Transverse colon (tissue), 4 donors: ENCODE data around the gene CHRNA9. TPM values are rescaled to one million over a fixed set of nuclear protein-coding genes. Genes with fewer than 3 reads are reported as not detected.

ENCODE experiments used
- DNase-seq: peaks from one replicate; pipeline ENCODE4 v3.0.0-alpha.2; 2019
- H3K27ac ChIP-seq, 4 donors: fragments of 200-600 bp; sonication (generic); 2 replicates each; pipeline ENCODE4 v1.5.1; 2016 to 2018; ENCODE audit warnings: inconsistent platforms in 4 of 4
- H3K27me3 ChIP-seq: fragments of 200-600 bp; sonication (generic); 2 replicates; pipeline ENCODE4 v1.5.1; 2017; ENCODE audit warnings: inconsistent platforms
- H3K36me3 ChIP-seq, 4 donors: fragments of 200-600 bp; sonication (generic); 2 replicates each; pipeline ENCODE4 v1.5.1; 2017 to 2019; ENCODE audit warnings: inconsistent platforms in 4 of 4
- H3K4me1 ChIP-seq, 4 donors: fragments of 200-600 bp; sonication (generic); 2 replicates each; pipeline ENCODE4 v1.5.1; 2017 to 2020; ENCODE audit warnings: inconsistent platforms in 4 of 4
- H3K4me3 ChIP-seq, 4 donors: fragments of 200-600 bp; sonication (generic); 1 replicate in 1 of 4; 2 replicates in 3 of 4; pipeline versions ENCODE4 v1.5.1 to v1.6.1; 2017 to 2019; ENCODE audit warnings: inconsistent platforms in 4 of 4
- H3K9me3 ChIP-seq, 2 donors: fragments of 200-600 bp; sonication (generic); 2 replicates each; pipeline ENCODE4 v1.5.1; 2017 to 2019; ENCODE audit warnings: inconsistent platforms in 2 of 2
- EP300 ChIP-seq: sonication (generic); formaldehyde crosslinking; IDR thresholded peaks from one replicate; pipeline ENCODE4 v1.6.1; 2017; ENCODE audit warnings: antibody characterized with exemption, low read depth
- POLR2A ChIP-seq: fragments of 450-650 bp; IDR thresholded peaks from one replicate; pipeline ENCODE4 v1.6.1; 2016; ENCODE audit warnings: antibody characterized with exemption, mild to moderate bottlenecking, moderate library complexity
- POLR2AphosphoS5 ChIP-seq, 3 donors: sonication (generic); formaldehyde crosslinking; IDR thresholded peaks; one replicate each; pipeline ENCODE4 v1.6.1; 2016; ENCODE audit warnings: antibody characterized with exemption in 3 of 3
- WGBS, 2 donors: methylation state at CpG; one replicate each; pipeline ENCODE4 v1.1.5; 2018; ENCODE audit warnings: low coverage in 1 of 2; 5-methylcytosine and 5-hydroxymethylcytosine counted together
- in situ Hi-C, 4 donors: fragments of 200-750 bp; cut with MboI; loops; one replicate each; pipeline versions ENCODE4 v1.15.0 to v1.15.1; 2017; ENCODE audit warnings: low sequenced_read_pairs in 3 of 4, low pct_ligation_motif_present in 1 of 4, low pct_unique_long_range_greater_than_20kb in 1 of 4
- intact Hi-C: fragments of 100-400 bp; cut with DNase I; formaldehyde crosslinking; loops from one replicate; pipeline ENCODE4 v1.15.1; 2023; ENCODE audit warnings: low total_unique reads
- total RNA-seq, 4 donors: library from RNA; depleted of rRNA; stranded (reverse); fragments of >200 nt; gene quantifications; one replicate each; pipeline ENCODE4 v1.1.0, GENCODE V29; 2016
- TF ChIP-seq, protein P1 (sequence below), 5 experiments: fragments of 200-600 bp in 3 of 5; fragments of 450-650 bp in 2 of 5; sonication (generic) in 3 of 5; IDR thresholded peaks; 1 replicate in 2 of 5; 2 replicates in 3 of 5; pipeline ENCODE4 v1.5.1; 2016 to 2017; ENCODE audit warnings: antibody characterized with exemption in 5 of 5, inconsistent platforms in 3 of 5, mild to moderate bottlenecking in 2 of 5, moderate library complexity in 1 of 5

CHRNA9 gene
- total RNA-seq, 4 donors from 2014 or later: not detected

GRCh38 chr4:40331961-40332360 is 3.2 kb upstream of the CHRNA9 start:
- H3K4me1 ChIP-seq: no peaks in the 10 kb centered on the region
- no peaks in the 10 kb centered on the region for H3K9me3 ChIP-seq
- H3K27me3 ChIP-seq: no peaks in the 10 kb centered on the region
- WGBS, 2 donors: 88 to 100% methylated on average over 1 to 3 of the region's 3 CpGs
- DNase-seq: no peak
- no peaks in the 10 kb centered on the region for H3K36me3 ChIP-seq
- intact Hi-C loops (no loop called here), in situ Hi-C loops (no loop called here)
- TF ChIP-seq EP300 (no peak), POLR2AphosphoS5 (IDR thresholded peaks at IDR 0.05) (no peak), POLR2A (no peak)
- TF ChIP-seq, protein P1, sequence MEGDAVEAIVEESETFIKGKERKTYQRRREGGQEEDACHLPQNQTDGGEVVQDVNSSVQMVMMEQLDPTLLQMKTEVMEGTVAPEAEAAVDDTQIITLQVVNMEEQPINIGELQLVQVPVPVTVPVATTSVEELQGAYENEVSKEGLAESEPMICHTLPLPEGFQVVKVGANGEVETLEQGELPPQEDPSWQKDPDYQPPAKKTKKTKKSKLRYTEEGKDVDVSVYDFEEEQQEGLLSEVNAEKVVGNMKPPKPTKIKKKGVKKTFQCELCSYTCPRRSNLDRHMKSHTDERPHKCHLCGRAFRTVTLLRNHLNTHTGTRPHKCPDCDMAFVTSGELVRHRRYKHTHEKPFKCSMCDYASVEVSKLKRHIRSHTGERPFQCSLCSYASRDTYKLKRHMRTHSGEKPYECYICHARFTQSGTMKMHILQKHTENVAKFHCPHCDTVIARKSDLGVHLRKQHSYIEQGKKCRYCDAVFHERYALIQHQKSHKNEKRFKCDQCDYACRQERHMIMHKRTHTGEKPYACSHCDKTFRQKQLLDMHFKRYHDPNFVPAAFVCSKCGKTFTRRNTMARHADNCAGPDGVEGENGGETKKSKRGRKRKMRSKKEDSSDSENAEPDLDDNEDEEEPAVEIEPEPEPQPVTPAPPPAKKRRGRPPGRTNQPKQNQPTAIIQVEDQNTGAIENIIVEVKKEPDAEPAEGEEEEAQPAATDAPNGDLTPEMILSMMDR (IDR thresholded peaks at IDR 0.05): no peak
- H3K4me3 ChIP-seq: no peak overlapping the region
- H3K27ac ChIP-seq: no peak overlapping the region

DNA sequence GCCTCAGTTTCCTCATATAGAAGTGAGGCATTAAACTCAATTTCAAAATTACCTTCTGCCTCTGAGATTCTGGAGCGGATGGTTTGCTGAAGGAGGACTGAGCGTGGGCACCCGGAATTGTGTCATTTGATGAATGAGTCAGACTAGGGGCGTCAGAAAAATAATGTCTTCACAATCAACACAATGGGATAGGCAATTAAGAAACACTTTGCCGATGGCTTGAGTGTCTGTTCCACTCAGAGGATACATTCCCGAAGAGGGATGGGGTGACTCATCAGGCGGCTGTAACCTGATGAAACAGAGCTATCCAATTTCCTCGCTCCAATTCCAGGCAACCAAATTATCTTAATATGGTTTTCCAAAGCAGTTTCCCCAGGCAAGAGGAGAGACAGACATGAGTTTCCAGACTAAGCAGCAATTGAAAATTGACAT is 1.2 kb upstream of the CHRNA9 start:
- Histone ChIP-seq H3K36me3 (no peaks in the 10 kb centered on the region), H3K9me3 (no peaks in the 10 kb centered on the region), H3K27ac (no peak overlapping the region), H3K4me1 (no peaks in the 10 kb centered on the region), H3K27me3 (no peaks in the 10 kb centered on the region), H3K4me3 (no peak overlapping the region)
- intact Hi-C loops (no loop called here), in situ Hi-C loops (no loop called here)
- DNase-seq: no peak
- TF ChIP-seq POLR2A: no peak
- TF ChIP-seq, protein P1 (IDR thresholded peaks at IDR 0.05): no peak
- no peak for TF ChIP-seq EP300
- TF ChIP-seq POLR2AphosphoS5 (IDR thresholded peaks at IDR 0.05): no peak
- WGBS, 2 donors: 69 to 80% methylated on average over 7 to 8 of the region's 8 CpGs

DNA sequence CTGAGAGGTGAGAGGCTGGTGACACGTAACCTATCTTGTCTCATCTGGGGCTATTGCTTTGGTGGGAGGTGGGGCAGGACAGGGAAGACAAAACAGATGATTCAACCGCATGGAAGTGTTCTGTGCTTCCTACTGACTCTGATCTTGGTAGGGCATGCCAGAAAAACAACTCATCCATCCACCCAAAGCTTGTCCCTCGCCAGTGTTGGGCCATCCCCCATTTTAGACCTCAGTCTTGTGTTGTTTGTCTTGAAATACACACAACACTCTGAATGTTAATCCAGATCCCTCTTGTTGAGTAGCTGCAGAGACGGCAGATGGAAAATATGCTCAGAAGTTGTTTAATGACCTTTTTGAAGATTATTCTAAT is 377 bp downstream of the CHRNA9 start:
- intact Hi-C loops: no loop called here
- no peak overlapping the region for H3K27ac ChIP-seq
- H3K4me1 ChIP-seq: no peaks in the 10 kb centered on the region
- H3K36me3 ChIP-seq: no peaks in the 10 kb centered on the region
- TF ChIP-seq, protein P1 (IDR thresholded peaks at IDR 0.05): no peak
- TF ChIP-seq POLR2A: no peak
- TF ChIP-seq EP300: no peak
- no peak for TF ChIP-seq POLR2AphosphoS5 (IDR thresholded peaks at IDR 0.05)
- H3K27me3 ChIP-seq: no peaks in the 10 kb centered on the region
- in situ Hi-C loops: no loop called here
- no peak for DNase-seq
- H3K4me3 ChIP-seq: no peak overlapping the region
- no peaks in the 10 kb centered on the region for H3K9me3 ChIP-seq
- WGBS, 2 donors: 78% methylated on average over 4 of the region's 4 CpGs; no CpG with 5 or more reads in 1 of the 2 donors

DNA sequence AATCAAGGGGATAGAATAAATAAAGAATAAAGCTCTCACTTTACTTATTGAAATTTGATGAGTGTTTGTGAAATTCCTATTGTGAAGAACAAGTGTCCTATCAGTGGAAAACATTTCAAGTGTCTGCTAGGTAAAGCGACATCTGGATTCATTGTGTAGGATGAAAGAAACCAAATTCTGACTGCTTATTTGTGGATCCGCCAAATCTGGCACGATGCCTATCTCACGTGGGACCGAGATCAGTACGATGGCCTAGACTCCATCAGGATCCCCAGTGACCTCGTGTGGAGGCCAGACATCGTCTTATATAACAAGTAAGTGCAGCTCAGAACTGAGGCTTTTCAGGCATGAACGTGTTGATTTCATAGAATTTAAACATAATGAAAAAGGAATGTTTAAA is 1.9 kb downstream of the CHRNA9 start:
- TF ChIP-seq, protein P1 (IDR thresholded peaks at IDR 0.05): no peak
- TF ChIP-seq POLR2AphosphoS5 (IDR thresholded peaks at IDR 0.05) (no peak), POLR2A (no peak), EP300 (no peak)
- intact Hi-C loops (no loop called here), in situ Hi-C loops (no loop called here)
- Histone ChIP-seq H3K27ac (no peak overlapping the region), H3K9me3 (no peaks in the 10 kb centered on the region), H3K4me1 (no peaks in the 10 kb centered on the region), H3K4me3 (no peak overlapping the region), H3K27me3 (no peaks in the 10 kb centered on the region), H3K36me3 (no peaks in the 10 kb centered on the region)
- 77% methylated on average over 9 of the region's 9 CpGs; no CpG with 5 or more reads in 1 of the 2 donors for WGBS, 2 donors
- no peak for DNase-seq
